Stimulated activated CD8-positive, alpha-beta memory T cell treated with anti-CD3 and anti-CD28 coated beads, Interleukin-12 subunit alpha, Interleukin-12 subunit beta, amount 100 ng/mL, for 4 hours (primary cell): ENCODE results near the gene TFIP11.
"Not testable (repeated sequence)": the region's sequence is repeated elsewhere in the genome, so short reads cannot be mapped to it uniquely, and the experiment has no call there.

Experiments
- DNase-seq: peaks from one replicate; pipeline ENCODE4 v3.0.0-alpha.2; 2020; ENCODE audit warnings: low read depth

Gene TFIP11

GRCh38 chr22:26541167-26541819, 29.0 kb upstream of the TFIP11 start:
- no peak for DNase-seq

GRCh38 chr22:26540119-26540518, 27.8 kb upstream of the TFIP11 start:
- DNase-seq = no peak

- no peak for DNase-seq
Observed at GRCh38 chr22:26536762-26537134, 24.5 kb upstream of the TFIP11 start.

- no peak for DNase-seq
Observed at GRCh38 chr22:26536056-26536761, 23.9 kb upstream of the TFIP11 start.

GRCh38 chr22:26535603-26535908, 23.3 kb upstream of the TFIP11 start:
- no peak for DNase-seq

GRCh38 chr22:26534874-26535602, 22.8 kb upstream of the TFIP11 start:
- no peak for DNase-seq

- DNase-seq = no peak
Observed at GRCh38 chr22:26534171-26534855, 22.0 kb upstream of the TFIP11 start.

- no peak for DNase-seq
Observed at GRCh38 chr22:26529345-26529744, 17.1 kb upstream of the TFIP11 start.

- DNase-seq = not testable (repeated sequence)
Observed at GRCh38 chr22:26528518-26528917, 16.2 kb upstream of the TFIP11 start.

- no peak for DNase-seq
Observed at GRCh38 chr22:26527574-26528465, 15.5 kb upstream of the TFIP11 start.

- no peak for DNase-seq
Observed at GRCh38 chr22:26527167-26527566, 14.9 kb upstream of the TFIP11 start.

GRCh38 chr22:26525946-26526564, 13.8 kb upstream of the TFIP11 start:
- DNase-seq = no peak

- no peak for DNase-seq
Observed at GRCh38 chr22:26524870-26525269, 12.6 kb upstream of the TFIP11 start.

GRCh38 chr22:26522592-26522991, 10.3 kb upstream of the TFIP11 start:
- no peak for DNase-seq

- DNase-seq = no peak
Observed at GRCh38 chr22:26522012-26522411, 9.7 kb upstream of the TFIP11 start.

- no peak for DNase-seq
Observed at GRCh38 chr22:26517429-26517828, 5.2 kb upstream of the TFIP11 start.

GRCh38 chr22:26516503-26516902, 4.2 kb upstream of the TFIP11 start:
- no peak for DNase-seq

GRCh38 chr22:26515931-26516330, 3.7 kb upstream of the TFIP11 start:
- no peak for DNase-seq

GRCh38 chr22:26514419-26515161, 2.3 kb upstream of the TFIP11 start:
- no peak for DNase-seq

GRCh38 chr22:26513838-26514237, 1.6 kb upstream of the TFIP11 start:
- DNase-seq = no peak

- DNase-seq = no peak
Observed at GRCh38 chr22:26508148-26508547, 4.1 kb downstream of the TFIP11 start.
